ENCODE measurements around the gene TLN1.
A peak's percentile ranks its signal among the peaks of the same experiment; 100 is the strongest.

Gene TLN1

DNA sequence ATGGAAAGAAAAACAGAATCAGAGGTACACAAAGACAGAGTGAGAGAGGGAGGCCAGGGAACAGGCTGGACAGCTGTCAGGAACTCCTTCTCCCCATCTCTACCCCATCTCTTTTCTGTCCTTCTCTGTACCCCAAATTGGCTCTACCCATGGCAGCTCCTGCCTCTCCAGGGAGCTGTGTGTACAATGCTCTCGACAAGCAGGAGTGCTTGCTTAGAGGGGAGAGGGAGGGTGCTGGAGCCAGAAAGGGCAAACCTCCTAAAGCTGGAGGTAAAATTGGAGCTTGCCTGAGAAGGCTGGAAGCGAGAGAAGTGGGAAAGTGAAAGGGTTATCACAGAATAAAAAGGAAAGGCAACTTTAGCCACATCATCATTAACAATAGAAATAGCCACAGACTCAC, 48.7 kb downstream of the TLN1 start:
- DNase-seq: no peak

DNA sequence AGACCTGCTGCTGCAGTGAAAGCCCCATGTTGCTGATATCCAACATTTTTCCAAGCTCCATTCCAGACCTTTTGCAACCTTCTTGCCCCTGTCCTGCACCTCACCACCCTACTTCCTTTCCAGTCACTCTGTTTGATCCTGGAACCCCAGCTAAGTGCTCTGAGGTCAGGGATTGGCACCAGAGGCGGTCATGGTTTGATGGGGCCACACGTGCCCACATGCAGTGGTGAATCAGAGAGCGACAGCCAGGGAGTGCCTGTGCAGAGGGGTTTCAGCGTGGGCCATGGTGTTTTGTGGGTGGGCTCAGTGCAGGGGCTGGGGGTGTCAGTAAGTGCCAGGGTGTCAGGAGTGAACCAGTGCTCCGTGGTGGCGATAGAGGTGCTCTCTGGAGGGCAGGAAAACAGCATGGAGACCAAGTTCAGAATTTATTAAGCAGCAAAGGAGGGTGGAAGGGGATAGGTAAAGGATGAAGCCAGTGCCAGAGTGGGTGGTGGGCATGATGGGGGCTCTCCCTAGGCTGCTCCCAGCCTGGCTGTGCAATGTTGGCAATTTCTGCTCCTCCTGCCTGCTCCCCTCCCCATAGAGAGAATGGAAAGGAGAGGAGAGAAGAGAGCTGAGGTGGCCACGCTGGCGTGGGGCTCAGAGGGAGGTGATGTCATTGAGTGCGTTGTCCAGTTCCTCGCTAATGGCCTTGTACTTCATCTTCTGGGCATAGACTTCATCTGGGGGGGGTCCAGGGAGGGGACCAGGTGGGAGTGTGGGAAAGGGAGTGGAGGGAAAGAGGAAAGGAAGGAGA, 49.3 kb downstream of the TLN1 start:
- no peak for DNase-seq

DNA sequence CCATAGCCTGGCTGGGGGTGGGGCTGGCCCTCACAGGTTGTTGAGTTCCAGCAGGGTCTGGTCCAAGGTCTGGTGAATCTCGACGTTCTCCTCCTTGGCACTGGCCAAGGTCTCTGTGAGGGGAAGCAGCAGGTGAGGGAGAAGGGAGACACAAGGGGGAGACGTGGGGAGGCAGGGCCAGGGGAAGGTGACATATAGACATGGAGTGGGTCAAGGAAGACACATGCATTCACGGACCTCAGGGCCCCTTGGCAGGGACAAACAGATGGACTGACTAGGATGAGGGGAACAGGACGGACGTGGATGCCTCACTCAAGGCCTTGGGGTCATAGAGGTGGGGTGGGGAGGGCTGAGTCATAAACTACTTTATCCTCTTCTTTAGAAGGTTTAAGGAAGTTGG, 49.9 kb downstream of the TLN1 start:
- DNase-seq: no peak

DNA sequence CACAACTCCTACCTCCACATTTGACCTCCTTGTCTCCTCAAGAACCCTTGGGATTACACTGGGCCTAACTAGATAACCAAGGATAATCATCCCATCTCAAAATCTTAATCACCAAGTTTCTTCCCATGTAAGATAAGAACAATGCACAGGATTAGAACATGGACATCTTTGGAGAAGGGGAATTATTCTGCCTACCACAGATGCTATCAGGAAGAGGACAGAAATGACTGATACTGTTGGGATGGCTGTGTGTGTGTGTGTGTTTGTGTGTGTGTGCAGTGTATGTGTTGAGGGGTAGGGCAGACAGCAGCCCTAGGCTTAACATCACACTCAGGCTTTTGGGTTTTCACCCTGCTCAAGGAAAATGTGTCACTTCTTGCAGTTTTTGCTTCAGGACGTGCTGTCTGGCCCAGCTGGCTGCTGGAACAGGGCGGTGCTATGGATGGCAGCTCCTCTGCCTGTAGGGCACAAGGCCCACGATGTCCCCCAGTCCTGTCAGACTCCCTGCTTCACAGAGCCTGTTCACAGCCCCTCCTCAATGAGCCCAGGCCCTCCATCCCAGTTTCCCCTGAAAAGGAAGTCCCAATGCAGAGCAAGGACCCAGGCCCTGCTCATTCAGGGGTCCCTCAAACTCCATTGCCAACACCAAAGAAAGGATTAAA, 50.5 kb downstream of the TLN1 start:
- DNase-seq: no peak

DNA sequence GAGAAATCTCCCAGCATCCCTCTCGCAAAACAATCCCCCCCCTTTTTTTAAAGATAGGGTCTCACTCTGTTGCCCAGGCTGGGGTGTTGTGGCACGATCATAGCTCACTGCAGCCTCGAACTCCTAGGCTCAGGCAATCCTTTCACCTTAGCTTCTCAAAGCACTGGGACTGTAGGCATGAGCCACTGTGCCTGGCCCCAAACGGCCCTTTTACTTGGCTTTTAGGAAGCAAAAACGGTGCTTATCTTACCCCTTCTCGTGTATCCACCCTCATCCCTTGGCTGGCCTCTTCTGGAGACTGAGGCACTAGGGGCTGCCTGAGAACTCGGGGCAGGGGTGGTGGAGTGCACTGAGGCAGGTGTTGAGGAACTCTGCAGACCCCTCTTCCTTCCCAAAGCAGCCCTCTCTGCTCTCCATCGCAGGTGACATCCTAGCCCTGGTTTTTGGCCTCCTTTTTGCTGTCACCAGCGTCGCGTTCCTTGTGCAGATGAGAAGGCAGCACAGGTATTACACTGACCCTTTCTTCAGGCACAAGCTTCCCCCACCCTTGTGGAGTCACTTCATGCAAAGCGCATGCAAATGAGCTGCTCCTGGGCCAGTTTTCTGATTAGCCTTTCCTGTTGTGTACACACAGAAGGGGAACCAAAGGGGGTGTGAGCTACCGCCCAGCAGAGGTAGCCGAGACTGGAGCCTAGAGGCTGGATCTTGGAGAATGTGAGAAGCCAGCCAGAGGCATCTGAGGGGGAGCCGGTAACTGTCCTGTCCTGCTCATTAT, 51.5 kb downstream of the TLN1 start:
- no peak for DNase-seq

DNA sequence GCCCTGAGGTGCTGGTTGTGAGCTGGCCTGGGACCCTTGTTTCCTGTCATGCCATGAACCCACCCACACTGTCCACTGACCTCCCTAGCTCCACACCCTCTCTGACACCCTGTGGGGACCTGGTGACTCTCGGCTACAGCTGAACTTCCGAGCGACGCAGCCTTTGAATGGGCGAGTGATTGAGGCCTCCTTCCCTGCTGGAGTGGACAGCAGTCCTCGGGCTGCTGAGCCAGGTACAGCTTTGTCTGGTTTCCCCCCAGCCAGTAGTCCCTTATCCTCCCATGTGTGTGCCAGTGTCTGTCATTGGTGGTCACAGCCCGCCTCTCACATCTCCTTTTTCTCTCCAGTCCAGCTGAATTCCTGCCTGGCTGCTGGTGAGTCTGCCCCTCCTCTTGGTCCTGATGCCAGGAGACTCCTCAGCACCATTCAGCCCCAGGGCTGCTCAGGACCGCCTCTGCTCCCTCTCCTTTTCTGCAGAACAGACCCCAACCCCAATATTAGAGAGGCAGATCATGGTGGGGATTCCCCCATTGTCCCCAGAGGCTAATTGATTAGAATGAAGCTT, 52.1 kb downstream of the TLN1 start:
- DNase-seq: no peak

DNA sequence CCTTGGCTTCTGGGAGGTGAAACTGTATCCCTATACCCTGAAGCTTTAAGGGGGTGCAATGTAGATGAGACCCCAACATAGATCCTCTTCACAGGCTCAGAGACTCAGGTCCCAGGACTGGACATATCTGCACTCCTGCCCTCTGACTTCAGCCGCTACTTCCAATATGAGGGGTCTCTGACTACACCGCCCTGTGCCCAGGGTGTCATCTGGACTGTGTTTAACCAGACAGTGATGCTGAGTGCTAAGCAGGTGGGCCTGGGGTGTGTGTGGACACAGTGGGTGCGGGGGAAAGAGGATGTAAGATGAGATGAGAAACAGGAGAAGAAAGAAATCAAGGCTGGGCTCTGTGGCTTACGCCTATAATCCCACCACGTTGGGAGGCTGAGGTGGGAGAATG, 52.9 kb downstream of the TLN1 start:
- DNase-seq: no peak

DNA sequence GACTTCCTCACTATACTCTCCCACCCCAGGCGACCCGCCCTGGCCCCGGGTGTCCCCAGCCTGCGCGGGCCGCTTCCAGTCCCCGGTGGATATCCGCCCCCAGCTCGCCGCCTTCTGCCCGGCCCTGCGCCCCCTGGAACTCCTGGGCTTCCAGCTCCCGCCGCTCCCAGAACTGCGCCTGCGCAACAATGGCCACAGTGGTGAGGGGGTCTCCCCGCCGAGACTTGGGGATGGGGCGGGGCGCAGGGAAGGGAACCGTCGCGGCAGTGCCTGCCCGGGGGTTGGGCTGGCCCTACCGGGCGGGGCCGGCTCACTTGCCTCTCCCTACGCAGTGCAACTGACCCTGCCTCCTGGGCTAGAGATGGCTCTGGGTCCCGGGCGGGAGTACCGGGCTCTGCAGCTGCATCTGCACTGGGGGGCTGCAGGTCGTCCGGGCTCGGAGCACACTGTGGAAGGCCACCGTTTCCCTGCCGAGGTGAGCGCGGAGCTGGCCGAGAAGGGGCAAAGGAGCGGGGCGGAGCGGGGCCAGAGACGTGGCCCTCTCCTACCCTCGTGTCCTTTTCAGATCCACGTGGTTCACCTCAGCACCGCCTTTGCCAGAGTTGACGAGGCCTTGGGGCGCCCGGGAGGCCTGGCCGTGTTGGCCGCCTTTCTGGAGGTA, 56.1 kb downstream of the TLN1 start:
- DNase-seq: no peak

DNA sequence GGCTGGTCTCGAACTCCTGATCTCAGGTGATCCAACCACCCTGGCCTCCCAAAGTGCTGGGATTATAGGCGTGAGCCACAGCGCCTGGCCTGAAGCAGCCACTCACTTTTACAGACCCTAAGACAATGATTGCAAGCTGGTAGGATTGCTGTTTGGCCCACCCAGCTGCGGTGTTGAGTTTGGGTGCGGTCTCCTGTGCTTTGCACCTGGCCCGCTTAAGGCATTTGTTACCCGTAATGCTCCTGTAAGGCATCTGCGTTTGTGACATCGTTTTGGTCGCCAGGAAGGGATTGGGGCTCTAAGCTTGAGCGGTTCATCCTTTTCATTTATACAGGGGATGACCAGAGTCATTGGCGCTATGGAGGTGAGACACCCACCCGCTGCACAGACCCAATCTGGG, 56.8 kb downstream of the TLN1 start:
- no peak for DNase-seq

DNA sequence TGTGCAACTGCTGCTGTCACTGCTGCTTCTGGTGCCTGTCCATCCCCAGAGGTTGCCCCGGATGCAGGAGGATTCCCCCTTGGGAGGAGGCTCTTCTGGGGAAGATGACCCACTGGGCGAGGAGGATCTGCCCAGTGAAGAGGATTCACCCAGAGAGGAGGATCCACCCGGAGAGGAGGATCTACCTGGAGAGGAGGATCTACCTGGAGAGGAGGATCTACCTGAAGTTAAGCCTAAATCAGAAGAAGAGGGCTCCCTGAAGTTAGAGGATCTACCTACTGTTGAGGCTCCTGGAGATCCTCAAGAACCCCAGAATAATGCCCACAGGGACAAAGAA, 58.0 kb downstream of the TLN1 start:
- DNase-seq: no peak

DNA sequence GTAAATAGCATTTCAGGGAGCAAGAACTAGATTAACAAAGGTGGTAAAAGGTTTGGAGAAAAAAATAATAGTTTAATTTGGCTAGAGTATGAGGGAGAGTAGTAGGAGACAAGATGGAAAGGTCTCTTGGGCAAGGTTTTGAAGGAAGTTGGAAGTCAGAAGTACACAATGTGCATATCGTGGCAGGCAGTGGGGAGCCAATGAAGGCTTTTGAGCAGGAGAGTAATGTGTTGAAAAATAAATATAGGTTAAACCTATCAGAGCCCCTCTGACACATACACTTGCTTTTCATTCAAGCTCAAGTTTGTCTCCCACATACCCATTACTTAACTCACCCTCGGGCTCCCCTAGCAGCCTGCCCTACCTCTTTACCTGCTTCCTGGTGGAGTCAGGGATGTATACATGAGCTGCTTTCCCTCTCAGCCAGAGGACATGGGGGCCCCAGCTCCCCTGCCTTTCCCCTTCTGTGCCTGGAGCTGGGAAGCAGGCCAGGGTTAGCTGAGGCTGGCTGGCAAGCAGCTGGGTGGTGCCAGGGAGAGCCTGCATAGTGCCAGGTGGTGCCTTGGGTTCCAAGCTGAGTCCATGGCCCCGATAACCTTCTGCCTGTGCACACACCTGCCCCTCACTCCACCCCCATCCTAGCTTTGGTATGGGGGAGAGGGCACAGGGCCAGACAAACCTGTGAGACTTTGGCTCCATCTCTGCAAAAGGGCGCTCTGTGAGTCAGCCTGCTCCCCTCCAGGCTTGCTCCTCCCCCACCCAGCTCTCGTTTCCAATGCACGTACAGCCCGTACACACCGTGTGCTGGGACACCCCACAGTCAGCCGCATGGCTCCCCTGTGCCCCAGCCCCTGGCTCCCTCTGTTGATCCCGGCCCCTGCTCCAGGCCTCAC, 58.6 kb downstream of the TLN1 start, which contains the start of gene CA9:
CA9 (plus strand) TSS at position 797 of the 893 bp plus-strand sequence; CDS start at position 829, 32 bp downstream.
- no peak for DNase-seq

DNA sequence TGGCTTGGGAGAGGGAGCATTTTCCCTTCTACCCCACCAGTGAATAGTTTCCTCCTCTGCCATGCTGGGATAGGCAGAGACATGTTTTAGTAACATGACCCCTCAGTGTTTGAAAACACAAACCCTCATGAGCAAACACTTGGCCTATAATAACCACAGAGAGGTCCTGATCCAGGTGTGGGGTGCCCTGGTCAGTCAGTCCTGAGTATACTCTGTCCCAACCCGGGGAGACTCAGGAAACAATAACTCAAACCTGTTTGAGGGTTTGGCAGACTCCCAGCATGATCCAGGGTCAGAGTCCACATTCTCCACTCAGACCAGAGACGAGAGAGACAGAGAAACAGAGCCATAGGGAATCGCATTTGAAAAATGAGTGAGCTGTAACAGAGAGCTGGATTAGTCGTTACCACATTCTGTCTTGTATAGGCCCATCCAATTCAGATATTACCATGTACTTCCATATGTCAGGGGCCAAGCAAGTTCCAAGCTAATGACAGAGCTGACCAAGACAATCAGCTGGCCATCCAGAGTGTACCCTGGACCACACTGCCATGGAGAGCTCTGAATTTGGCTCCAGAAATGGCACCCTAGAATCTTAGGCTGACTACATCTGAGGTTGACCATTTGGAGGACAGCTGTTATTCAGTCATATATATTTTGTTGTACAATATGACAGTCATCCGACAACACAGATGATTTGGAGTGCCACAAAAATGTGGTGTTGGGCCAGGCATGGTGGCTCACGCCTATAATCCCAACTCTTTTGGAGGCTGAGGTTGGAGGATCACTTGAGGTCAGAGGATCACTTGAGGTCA, 62.5 kb downstream of the TLN1 start:
- DNase-seq: no peak

DNA sequence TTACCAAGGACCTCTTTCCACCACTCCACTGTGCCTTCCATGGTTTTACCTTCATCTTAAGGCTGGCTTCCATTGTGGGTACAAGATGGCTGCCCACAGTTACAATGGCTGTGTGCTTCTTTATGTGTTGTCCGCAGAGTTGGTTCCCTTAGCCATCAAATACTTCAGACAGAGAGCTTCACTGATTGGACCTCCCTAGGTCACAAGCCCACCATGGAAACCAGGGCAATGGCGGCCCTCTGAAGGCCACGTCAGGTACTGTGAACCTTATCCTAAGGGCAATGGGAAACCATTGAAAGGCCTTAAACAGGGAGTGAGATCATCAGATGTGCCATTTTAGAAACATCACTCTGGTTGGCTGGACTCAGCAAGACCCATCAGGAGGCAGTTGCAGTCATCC, 64.1 kb downstream of the TLN1 start:
- no peak for DNase-seq

DNA sequence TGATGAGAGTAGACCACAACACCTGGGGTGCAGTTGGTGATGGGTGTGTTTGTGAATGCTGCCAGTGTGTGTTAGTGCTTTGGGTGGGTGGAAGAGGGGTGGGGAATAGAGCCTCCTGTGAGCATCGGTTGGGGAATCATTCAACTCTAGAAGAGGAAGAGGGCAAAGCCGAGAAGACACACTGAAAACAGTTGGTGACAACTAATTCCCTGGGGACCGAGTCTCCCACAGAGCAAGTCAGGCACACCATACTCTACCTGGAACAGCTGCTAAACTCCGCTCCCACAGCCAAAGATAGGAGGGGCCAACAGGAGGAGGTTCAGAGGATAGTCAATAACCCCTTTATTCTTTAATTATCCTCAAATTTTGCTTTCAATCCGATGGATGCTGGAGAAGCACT, 65.4 kb downstream of the TLN1 start:
- no peak for DNase-seq

DNA sequence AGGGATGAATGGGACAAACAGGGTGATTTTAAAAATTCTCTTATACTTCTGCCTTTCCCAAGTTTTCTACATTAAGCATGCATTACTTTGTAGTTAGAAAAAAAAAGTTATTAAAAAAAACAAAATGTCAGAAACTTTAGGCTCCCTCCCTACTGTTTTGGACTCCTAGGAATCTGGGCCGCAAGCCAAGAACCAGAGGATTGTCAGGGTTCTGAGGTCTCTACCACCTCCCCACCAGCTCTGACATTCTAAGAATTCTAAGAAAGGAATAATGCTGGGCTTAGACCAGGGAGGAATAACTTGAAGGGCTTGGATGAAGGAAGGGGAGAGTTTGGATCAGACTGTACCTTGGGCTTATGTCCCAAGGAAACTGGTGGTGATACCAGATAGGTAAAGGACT, 66.0 kb downstream of the TLN1 start:
- no peak for DNase-seq

DNA sequence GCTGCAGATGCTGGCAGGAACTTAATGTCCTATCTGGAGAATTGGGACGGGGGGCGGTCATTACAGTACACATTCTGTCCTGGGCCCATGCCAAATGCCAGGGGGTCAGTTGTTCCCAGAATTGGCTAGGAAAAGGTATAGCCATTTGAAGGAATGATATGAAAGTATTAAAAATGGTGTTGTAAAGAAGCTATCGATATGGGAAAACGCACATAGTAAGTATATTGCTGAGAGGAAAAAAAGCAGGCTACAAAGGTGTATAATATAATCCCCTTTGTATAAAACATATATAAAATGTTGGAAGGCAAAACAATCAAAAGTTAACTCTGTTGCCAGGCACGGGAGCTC, 66.5 kb downstream of the TLN1 start:
- no peak for DNase-seq

DNA sequence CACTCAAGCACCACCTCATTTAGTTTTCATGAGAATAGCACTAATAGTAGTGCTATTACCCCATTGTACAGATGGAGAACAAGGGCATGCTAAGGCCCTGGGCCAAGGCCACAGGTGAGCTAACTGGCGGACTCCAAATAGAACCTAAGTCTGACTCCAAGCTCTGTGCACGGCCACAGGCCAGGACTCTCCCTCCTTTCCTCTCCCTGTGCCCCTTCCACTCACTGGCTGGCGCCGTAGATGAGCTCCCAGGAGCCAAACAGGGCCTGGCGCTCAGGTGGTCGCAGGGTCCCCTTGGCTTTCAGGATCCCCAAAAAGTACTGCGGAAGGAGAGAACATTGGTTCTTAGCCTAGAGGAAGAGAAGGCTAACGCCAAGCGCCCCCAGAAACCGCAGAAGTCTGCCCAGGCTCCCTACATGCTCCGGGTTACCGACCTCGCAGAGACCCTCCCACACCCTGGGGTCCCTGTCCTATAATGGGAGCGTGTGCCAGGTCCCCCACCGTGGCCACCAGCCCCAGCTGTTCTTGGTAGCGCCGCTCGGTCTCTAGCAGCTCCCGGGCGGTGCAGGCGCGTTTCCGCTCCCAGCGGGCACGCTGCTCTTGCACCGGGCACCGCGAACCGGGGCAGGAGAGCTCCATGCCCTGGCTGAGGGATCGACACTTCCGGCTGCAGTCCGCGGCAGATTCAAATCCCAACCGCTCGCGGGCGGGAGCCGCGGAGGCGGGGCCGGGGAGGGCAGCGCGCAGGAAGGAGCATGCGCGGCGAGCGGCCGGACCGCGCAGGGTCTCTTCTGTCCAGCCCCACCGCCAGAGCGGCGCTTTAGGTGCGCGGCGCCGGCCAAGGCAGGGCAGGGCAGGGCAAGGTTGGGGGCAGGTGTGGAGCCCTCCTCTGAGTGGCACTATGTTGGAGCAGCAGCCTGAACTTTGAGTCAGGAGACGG, 67.2 kb downstream of the TLN1 start, which contains the start of gene ARHGEF39:
ARHGEF39 (minus strand) TSS at position 665 of the 940 bp plus-strand sequence; CDS start at position 639, 26 bp downstream.
- DNase-seq: peak; percentile 77

DNA sequence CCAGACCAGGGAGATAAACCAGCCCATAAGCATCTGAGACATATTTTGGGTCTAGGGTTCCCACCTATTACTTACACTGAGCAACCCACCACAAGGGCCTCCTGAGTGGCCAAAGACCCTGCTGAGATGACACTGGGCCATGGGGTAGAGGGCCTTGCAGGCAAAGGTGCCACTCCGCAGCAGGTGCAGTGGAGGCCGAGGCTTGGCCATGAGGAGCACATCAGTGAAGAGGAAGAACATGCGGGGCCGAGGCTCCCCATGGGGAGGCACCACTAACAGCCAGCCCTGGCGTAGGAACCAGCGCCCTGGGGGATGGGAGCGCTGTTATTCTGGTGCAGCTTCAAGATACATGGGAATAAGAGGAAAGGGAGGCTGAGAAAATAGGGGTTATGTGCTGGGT, 69.6 kb downstream of the TLN1 start:
- DNase-seq: no peak

DNA sequence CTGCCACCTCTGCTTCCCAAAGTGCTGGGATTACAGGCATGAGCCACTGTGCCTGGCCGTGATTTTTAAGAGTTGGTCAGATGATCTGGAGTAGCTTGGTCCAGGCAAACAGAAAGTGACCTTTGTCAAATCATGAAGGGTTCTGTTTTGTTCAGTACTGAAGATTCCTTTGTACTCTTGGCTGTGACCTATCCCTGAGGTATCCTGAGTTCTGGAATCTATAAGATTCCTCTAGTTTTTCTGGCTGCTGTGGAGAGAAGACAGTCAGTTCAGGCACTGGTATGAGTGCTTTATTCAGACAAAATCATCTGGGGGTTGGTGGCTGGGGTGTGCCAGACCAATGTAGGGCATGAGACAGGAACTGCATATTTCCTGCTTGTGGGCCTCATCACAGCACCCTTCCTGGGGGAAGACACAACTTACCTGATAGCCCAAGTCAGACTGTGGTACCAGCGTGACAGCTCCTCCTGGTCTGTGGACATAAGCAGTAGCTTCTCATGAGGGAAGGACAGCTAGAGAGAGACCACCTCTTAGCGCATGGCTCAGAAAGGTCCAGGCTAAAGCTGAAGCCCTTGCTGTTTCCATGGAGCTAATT, 70.1 kb downstream of the TLN1 start:
- no peak for DNase-seq
